Astrocyte of the spinal cord (primary cell): Measurements from ENCODE around the gene RAB15.

Source experiments
- DNase-seq: peaks from one replicate; pipeline ENCODE4 v3.0.0; 2011; ENCODE audit warnings: low read depth, low spot score
- H3K4me3 ChIP-seq: 2 replicates; pipeline ENCODE4 v1.5.1; 2011; ENCODE audit warnings: low read depth, mild to moderate bottlenecking, low read length, moderate library complexity
- in situ Hi-C: cut with HindIII; loops from 2 replicates; pipeline ENCODE4 v1.10.0; 2017; ENCODE audit warnings: low sequenced_read_pairs
- TF ChIP-seq, protein P1 (sequence below): IDR thresholded peaks from 2 replicates; pipeline ENCODE4 v1.5.1; 2012; ENCODE audit warnings: low read depth, mild to moderate bottlenecking, low read length, inconsistent platforms

Gene RAB15

DNA sequence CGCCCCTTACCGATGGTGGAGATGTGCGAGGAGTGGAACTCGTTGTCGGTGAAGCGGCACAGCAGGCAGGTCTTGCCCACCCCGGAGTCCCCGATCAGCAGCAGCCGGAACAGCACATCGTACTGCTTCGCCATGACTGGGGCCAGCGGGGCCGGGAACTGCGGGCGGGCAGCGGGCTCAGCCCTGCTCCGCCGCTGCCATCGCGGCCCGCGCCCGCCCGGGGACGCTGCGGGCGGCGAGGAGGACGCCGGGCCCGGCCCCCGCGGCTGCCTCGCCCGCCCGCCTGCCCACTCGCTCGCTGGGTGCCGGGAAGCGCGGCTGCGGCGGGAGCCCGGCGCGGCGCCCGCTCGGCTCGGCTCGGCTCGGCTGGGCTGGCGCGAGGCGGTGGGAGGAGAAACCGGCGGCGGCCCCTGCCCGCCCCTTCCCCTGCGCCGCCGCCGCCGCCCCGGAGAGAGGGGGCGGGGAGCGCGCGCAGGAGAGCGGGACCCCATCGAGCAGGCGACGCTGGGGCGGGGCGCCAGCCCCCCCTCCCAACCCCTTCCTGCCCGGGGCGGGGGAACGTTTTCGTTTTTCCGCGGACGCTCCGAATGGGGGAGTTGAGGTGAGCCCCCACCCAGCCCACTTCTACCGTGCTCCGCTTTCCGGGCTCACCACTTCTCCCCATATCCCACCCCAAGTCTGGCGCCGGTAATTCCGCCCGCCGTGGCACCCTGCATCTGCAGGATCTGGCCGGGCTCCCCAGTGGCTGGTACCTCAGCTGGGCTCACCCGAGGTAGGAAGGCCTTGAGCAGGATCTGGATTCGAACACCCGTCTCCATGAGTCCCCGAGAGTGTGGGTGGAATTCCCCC lies at the start of gene RAB15:
Gene RAB15 (minus strand): TSS at position 394 of the 849 bp plus-strand sequence. CDS start 260 bp downstream, at position 134.
- TF ChIP-seq, protein P1, sequence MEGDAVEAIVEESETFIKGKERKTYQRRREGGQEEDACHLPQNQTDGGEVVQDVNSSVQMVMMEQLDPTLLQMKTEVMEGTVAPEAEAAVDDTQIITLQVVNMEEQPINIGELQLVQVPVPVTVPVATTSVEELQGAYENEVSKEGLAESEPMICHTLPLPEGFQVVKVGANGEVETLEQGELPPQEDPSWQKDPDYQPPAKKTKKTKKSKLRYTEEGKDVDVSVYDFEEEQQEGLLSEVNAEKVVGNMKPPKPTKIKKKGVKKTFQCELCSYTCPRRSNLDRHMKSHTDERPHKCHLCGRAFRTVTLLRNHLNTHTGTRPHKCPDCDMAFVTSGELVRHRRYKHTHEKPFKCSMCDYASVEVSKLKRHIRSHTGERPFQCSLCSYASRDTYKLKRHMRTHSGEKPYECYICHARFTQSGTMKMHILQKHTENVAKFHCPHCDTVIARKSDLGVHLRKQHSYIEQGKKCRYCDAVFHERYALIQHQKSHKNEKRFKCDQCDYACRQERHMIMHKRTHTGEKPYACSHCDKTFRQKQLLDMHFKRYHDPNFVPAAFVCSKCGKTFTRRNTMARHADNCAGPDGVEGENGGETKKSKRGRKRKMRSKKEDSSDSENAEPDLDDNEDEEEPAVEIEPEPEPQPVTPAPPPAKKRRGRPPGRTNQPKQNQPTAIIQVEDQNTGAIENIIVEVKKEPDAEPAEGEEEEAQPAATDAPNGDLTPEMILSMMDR = no peak
- DNase-seq = no peak
- peak within 1 kb of the TSS; percentile 71 for H3K4me3 ChIP-seq
- in situ Hi-C loops = no loop called here

DNA sequence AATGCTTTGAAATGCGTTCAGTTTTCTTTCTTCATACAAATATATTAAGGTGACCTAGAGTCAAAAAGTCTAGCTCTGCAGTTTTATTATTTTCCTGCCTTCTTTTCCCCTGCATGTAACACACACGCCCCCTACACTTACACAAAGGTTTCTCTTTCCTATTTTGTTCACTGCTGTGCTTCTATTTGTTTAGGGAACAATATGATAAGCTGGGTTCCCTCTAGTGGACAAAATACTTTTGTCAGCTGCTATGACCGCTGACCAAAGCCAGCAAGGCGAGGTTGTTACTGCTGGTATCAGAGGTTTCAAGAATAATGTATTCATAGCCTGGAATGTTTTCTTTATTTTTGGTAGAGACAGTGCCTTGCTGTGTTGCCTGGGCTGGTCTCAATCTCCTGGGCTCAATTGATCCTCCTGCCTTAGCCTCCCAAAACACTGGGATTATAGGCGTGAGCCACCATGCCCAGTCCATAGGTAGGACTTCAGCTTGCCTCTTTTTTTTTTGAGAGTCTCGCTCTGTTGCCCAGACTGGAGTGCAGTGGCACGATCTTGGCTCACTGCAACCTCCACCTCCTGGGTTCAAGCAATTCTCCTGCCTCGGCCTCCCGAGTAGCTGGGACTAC lies 47.9 kb upstream of the RAB15 start:
- DNase-seq = peak; percentile 84
- in situ Hi-C loops = no loop called here
- no peak overlapping the region for H3K4me3 ChIP-seq
- TF ChIP-seq, protein P1 = peak; percentile 79

DNA sequence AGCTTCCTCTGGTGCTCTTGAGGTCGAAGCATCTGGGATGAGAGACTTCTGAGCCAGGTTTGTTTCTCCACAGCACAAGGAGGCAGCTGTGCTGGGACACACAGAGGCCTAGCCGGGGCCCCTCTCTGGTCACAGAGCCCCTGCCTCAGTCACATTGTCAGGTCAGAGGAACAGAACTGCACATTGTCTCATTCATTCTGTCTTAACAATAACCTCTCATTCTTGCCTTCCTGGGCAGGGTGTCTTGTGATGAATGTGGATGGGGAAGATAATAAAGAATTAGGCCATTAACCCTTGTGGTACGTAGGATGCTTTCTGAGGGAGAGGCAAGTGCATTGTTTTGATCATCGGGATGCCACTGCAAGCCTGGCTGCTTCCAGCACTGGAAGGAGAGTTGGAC lies 44.3 kb upstream of the RAB15 start:
- DNase-seq = no peak
- in situ Hi-C loops = no loop called here
- TF ChIP-seq, protein P1 = no peak
- no peak overlapping the region for H3K4me3 ChIP-seq

DNA sequence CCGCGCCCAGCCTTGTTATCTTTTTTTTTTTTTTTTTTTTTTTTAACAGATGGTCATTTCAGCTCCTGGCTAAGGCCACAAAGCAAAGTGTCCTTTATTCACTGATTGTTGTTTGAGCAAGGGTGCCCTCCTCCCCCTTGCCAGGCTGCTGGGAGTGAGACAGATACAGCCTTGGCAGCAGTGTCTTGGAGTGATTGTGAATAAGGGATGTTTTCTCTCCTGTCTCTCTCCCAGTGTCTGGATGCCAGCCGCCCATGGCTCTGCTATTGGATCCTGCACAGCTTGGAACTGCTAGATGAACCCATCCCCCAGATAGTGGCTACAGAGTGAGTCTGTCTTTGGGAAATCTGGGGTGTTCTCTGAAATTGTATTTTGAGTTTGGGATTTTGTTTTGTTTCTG lies 43.3 kb upstream of the RAB15 start:
- in situ Hi-C loops = no loop called here
- TF ChIP-seq, protein P1 = no peak
- H3K4me3 ChIP-seq = no peak overlapping the region
- no peak for DNase-seq

DNA sequence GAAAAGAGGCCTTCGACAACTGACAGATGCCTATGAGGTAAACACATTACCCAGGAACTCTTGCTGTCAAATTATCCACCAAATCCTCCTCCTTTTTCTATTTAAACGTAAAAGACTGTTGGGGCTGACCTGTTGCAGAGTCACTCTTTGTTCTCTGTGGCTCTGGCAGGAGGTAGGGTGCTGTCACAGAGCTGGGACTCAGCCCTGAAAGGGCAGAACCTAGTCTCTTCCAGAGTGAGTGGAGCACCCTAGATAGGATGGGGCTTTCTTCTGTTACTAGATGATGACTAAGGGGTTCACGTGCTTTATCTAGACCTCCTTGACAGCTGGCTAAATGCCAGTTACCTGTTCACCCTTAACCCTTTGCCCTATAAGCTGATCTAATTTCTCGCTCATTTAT lies 40.2 kb upstream of the RAB15 start:
- DNase-seq = no peak
- in situ Hi-C loops = no loop called here
- TF ChIP-seq, protein P1 = no peak
- H3K4me3 ChIP-seq = no peak overlapping the region

DNA sequence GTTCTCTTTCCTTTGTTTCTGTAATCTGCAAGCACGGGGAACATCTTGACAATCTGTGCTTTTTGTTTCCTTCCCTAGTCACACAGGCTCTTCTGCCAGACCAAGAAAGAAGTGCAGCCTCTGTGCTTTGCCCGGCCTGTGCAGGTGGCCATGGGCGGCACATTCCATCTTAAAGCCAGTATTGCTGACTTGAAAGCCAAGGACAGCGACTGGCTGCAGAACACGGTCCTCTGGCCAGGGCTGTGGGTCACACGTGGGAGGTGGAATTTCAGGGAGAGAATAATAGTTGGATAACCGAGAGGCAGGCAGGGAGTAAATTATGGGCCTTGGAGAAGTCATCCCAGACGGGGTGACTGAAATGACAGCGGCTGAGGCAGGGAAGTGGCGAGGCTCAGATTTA lies 39.4 kb upstream of the RAB15 start:
- in situ Hi-C loops = no loop called here
- no peak for DNase-seq
- no peak overlapping the region for H3K4me3 ChIP-seq
- TF ChIP-seq, protein P1 = no peak
